ENCODE data around the gene CHD9. TPM values are rescaled to one million over a fixed set of nuclear protein-coding genes. Genes with fewer than 3 reads are reported as not detected.
"Not testable (repeated sequence)": the region's sequence is repeated elsewhere in the genome, so short reads cannot be mapped to it uniquely, and the experiment has no call there.

CHD9 gene
- total RNA-seq, 1 donor from 2014 or later: 99.0 TPM

DNA sequence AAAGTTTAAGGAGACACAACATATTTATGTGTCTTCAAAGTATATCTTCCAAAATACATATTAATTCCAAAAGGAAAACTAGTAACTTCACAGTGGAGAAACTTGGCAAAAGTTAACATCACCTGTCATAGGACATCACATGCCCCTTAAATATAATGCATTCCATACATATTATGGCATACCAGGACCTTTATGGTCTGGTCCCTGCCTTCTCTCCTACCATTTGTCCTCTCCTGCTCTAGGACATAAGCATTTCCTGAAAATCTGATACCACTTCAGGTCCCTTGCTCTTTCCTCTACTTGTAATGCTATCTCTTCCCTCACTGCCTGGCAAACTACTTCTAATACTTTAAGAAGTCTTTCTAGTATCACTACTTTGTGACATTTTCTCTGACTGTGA lies 211.4 kb downstream of the CHD9 start:
- H3K27ac Mint-ChIP-seq (ENCODE audit: unreplicated experiment): peak overlapping the region; percentile 31
- H3K4me1 Mint-ChIP-seq (ENCODE audit: unreplicated experiment): peaks cover 4% of the 10 kb centered on the region
- DNase-seq (ENCODE audit: extremely low spot score, unreplicated experiment): no peak
- H3K36me3 Mint-ChIP-seq (ENCODE audit: unreplicated experiment): peaks cover 48% of the 10 kb centered on the region
- H3K27me3 Mint-ChIP-seq (ENCODE audit: unreplicated experiment): no peaks in the 10 kb centered on the region
- TF ChIP-seq, protein P1, sequence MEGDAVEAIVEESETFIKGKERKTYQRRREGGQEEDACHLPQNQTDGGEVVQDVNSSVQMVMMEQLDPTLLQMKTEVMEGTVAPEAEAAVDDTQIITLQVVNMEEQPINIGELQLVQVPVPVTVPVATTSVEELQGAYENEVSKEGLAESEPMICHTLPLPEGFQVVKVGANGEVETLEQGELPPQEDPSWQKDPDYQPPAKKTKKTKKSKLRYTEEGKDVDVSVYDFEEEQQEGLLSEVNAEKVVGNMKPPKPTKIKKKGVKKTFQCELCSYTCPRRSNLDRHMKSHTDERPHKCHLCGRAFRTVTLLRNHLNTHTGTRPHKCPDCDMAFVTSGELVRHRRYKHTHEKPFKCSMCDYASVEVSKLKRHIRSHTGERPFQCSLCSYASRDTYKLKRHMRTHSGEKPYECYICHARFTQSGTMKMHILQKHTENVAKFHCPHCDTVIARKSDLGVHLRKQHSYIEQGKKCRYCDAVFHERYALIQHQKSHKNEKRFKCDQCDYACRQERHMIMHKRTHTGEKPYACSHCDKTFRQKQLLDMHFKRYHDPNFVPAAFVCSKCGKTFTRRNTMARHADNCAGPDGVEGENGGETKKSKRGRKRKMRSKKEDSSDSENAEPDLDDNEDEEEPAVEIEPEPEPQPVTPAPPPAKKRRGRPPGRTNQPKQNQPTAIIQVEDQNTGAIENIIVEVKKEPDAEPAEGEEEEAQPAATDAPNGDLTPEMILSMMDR (IDR thresholded peaks at IDR 0.05): no peak
- H3K9me3 Mint-ChIP-seq (ENCODE audit: unreplicated experiment): no peaks in the 10 kb centered on the region
- no peak overlapping the region for H3K4me3 Mint-ChIP-seq (ENCODE audit: unreplicated experiment)

GRCh38 chr16:53278498-53278897 lies 223.7 kb downstream of the CHD9 start:
- not testable (repeated sequence) for H3K4me1 Mint-ChIP-seq (ENCODE audit: unreplicated experiment); H3K9me3 Mint-ChIP-seq (ENCODE audit: unreplicated experiment); H3K4me3 Mint-ChIP-seq (ENCODE audit: unreplicated experiment); DNase-seq (ENCODE audit: extremely low spot score, unreplicated experiment); H3K27me3 Mint-ChIP-seq (ENCODE audit: unreplicated experiment); H3K27ac Mint-ChIP-seq (ENCODE audit: unreplicated experiment)
- H3K36me3 Mint-ChIP-seq (ENCODE audit: unreplicated experiment): peaks cover 16% of the 10 kb centered on the region

GRCh38 chr16:53281280-53281679 lies 226.5 kb downstream of the CHD9 start:
- DNase-seq (ENCODE audit: extremely low spot score, unreplicated experiment): no peak
- H3K4me1 Mint-ChIP-seq (ENCODE audit: unreplicated experiment): no peaks in the 10 kb centered on the region
- peaks cover 4% of the 10 kb centered on the region for H3K9me3 Mint-ChIP-seq (ENCODE audit: unreplicated experiment)

GRCh38 chr16:53281859-53282258 lies 227.1 kb downstream of the CHD9 start:
- Mint-ChIP-seq H3K9me3 (ENCODE audit: unreplicated experiment) (peaks cover 4% of the 10 kb centered on the region), H3K4me3 (ENCODE audit: unreplicated experiment) (no peak overlapping the region), H3K4me1 (ENCODE audit: unreplicated experiment) (no peaks in the 10 kb centered on the region), H3K36me3 (ENCODE audit: unreplicated experiment) (peaks cover 15% of the 10 kb centered on the region), H3K27me3 (ENCODE audit: unreplicated experiment) (no peaks in the 10 kb centered on the region), H3K27ac (ENCODE audit: unreplicated experiment) (no peak overlapping the region)
- no peak for DNase-seq (ENCODE audit: extremely low spot score, unreplicated experiment)
- TF ChIP-seq, protein P1 (IDR thresholded peaks at IDR 0.05): no peak

More at GRCh38 chr16:53281280-53281679, 226.5 kb downstream of the CHD9 start:
- no peaks in the 10 kb centered on the region for H3K27me3 Mint-ChIP-seq (ENCODE audit: unreplicated experiment)
- TF ChIP-seq, protein P1 (IDR thresholded peaks at IDR 0.05): no peak
- peaks cover 14% of the 10 kb centered on the region for H3K36me3 Mint-ChIP-seq (ENCODE audit: unreplicated experiment)
- no peak overlapping the region for H3K4me3 Mint-ChIP-seq (ENCODE audit: unreplicated experiment)
- no peak overlapping the region for H3K27ac Mint-ChIP-seq (ENCODE audit: unreplicated experiment)

- H3K27me3 Mint-ChIP-seq (ENCODE audit: unreplicated experiment): no peaks in the 10 kb centered on the region
- H3K9me3 Mint-ChIP-seq (ENCODE audit: unreplicated experiment): peaks cover 4% of the 10 kb centered on the region
- no peak for DNase-seq (ENCODE audit: extremely low spot score, unreplicated experiment)
- no peak overlapping the region for H3K27ac Mint-ChIP-seq (ENCODE audit: unreplicated experiment)
- no peak overlapping the region for H3K4me3 Mint-ChIP-seq (ENCODE audit: unreplicated experiment)
- no peaks in the 10 kb centered on the region for H3K4me1 Mint-ChIP-seq (ENCODE audit: unreplicated experiment)
- TF ChIP-seq, protein P1 (IDR thresholded peaks at IDR 0.05): no peak
- H3K36me3 Mint-ChIP-seq (ENCODE audit: unreplicated experiment): peaks cover 15% of the 10 kb centered on the region
Measured at GRCh38 chr16:53282328-53282727, 227.5 kb downstream of the CHD9 start.

All from osteocyte (in vitro differentiated cells).